Stimulated activated CD8-positive, alpha-beta memory T cell treated with anti-CD3 and anti-CD28 coated beads, Interleukin-15, amount 100 ng/mL, for 4 hours (primary cell): ENCODE results near the gene C3orf52.

Source experiments
- DNase-seq, 2 donors: peaks; one replicate each; pipeline ENCODE4 v3.0.0-alpha.2; 2020; ENCODE audit warnings: low read depth in 2 of 2

C3orf52 gene

DNA sequence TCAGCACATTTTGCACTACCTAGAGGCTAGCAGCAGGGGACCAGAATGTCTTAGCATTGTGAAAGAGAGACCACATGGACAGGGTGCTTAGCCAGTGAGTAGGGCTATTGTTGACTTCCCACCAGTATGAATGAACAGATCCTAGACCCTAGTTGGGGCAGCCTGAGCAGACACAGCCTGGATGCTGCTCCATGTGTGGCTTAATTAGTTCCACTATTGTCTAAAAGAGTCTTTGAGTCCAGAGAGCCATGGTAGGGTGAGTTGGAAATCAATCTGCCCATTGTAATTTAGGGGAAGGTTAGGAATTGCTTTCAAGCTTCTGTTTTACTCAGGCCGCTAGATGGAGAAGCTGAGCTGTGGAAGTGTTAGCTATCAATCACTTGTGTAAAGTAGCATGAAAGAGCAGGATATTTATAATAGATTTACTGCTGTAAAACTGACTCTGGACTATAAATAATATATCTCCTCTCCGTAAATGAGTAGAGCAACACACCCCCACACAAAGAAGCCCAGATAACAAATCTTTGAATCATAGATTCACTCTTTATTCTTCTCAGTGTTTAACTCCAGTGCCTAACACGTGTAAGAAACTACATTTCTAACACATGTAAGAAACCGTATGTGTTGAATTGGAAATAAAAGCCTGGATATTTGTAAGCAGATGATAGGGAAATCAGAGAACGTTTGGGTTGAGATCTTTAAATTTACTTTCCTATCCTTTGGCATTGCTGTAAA is 50.9 kb downstream of the C3orf52 start:
- no peak for DNase-seq

- no peak for DNase-seq
These were observed 51.6 kb downstream of the C3orf52 start for GRCh38 chr3:112137781-112138180.

DNA sequence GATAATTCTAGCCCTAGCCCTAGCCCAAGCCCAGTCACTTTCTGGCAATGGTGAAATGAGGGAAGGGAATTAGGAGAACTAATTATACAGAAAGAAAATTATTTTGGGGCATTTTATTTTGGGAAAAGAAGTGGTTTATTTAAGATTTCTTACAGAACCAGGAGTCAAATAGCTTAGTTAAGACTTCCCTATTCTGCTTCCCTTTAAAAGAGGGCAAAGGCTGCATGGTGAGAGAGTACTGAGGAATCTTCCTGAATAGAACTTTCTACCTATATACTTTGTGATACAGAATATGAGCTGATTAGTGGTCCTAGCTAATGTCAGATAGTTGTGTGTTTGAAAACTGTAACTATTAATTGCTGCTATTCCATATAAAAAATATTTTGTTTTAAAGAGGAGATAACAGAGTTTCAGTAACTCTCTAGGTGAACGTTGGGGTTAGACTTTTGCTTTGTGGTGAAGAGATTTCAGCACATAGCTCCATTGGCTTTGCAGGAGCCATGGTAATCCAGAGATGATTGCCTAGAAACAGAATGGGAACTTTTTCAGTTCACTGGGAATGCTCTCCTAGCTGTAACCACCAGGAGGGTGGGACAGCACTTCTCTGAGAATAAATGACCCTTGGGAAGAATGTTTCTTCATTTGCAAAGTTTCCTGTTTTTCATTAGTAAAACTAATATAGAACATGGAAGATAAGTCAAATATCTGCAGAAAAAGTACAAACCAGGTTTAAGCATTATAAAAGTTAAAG is 52.2 kb downstream of the C3orf52 start:
- DNase-seq, result no peak

GRCh38 chr3:112140584-112140983 is 54.4 kb downstream of the C3orf52 start:
- no peak for DNase-seq

DNA sequence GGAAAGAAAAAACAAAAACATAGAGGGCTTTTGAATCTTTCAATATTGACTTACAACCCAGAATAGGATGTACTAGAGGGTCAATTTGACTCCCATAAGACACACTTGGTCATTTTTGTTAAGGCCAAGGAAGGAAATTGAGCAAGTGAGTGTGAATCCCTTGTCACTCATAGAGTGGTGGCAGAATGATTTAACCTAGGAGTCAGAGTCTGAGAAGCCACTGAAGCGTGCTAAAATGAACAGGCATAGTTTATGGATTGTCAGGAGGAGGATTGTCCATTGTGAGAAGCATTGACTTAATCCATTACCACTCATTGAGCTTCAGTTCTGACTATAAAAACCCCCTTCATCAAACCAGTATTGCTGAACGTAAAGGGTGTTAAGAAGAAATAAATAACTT is 55.1 kb downstream of the C3orf52 start:
- no peak for DNase-seq

- DNase-seq, result no peak
These were observed 57.1 kb downstream of the C3orf52 start for GRCh38 chr3:112143251-112143650.

- DNase-seq, result no peak
These were observed 57.5 kb downstream of the C3orf52 start for GRCh38 chr3:112143689-112144088.

- no peak for DNase-seq
These were observed 62.9 kb downstream of the C3orf52 start for GRCh38 chr3:112149136-112149535.

DNA sequence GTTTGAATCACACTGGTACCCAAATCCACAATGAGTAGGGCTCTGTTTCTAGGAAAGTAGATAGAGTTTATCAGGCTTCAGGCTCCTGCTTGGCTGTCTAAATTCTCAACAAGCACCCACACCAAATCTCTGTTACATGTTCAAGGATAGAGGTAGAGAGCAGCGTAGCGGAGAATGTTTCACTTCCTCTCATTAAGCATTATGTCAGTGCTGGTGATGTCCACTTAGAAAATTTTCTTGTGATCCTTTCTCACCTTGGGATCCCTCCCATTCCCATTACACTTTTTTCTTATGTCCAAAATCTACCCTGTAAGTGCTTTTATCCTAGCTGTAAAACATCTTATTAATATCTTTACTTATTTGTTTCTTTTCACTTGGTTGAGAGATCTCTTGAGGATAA is 81.6 kb downstream of the C3orf52 start:
- no peak for DNase-seq
